Liver (tissue), 9 donors: ENCODE measurements around the gene PCGF2. TPM values are rescaled to one million over a fixed set of nuclear protein-coding genes. Genes with fewer than 3 reads are reported as not detected.

ENCODE experiments used
- DNase-seq: peaks from one replicate; pipeline ENCODE4 v3.0.0-alpha.2; 2017; ENCODE audit warnings: low spot score
- H3K27ac ChIP-seq, 2 donors: one replicate each; pipeline ENCODE4 v1.7.0; 2013; ENCODE audit warnings: inconsistent platforms in 2 of 2, low read length in 2 of 2, control low read depth in 1 of 2, low read depth in 1 of 2, mild to moderate bottlenecking in 1 of 2
- H3K27me3 ChIP-seq, 4 donors: one replicate each; pipeline versions ENCODE4 v1.6.1 to v1.7.0; 2013; ENCODE audit warnings: low read length in 3 of 4, inconsistent platforms in 1 of 4, mild to moderate bottlenecking in 1 of 4, moderate library complexity in 1 of 4; ENCODE audit not compliant: control insufficient read depth in 4 of 4, insufficient read depth in 4 of 4
- H3K36me3 ChIP-seq, 4 donors: one replicate each; pipeline versions ENCODE4 v1.6.1 to v1.7.0; 2013; ENCODE audit warnings: low read length in 3 of 4, mild to moderate bottlenecking in 3 of 4, low read depth in 1 of 4, moderate library complexity in 1 of 4; ENCODE audit not compliant: control insufficient read depth in 4 of 4, insufficient read depth in 3 of 4
- H3K4me1 ChIP-seq, 4 donors: one replicate each; pipeline versions ENCODE4 v1.6.1 to v1.7.0; 2013; ENCODE audit warnings: low read length in 3 of 4, mild to moderate bottlenecking in 3 of 4, moderate library complexity in 1 of 4; ENCODE audit not compliant: control insufficient read depth in 4 of 4, insufficient read depth in 4 of 4
- H3K4me3 ChIP-seq, 3 donors: one replicate each; pipeline versions ENCODE4 v1.6.1 to v1.7.0; 2013; ENCODE audit warnings: low read length in 3 of 3, control low read depth in 1 of 3, low read depth in 1 of 3, mild to moderate bottlenecking in 1 of 3
- H3K9ac ChIP-seq, 2 donors: one replicate each; pipeline ENCODE4 v1.7.0; 2013; ENCODE audit warnings: low read length in 2 of 2, mild to moderate bottlenecking in 2 of 2, moderate library complexity in 2 of 2, control low read depth in 1 of 2, low read depth in 1 of 2
- H3K9me3 ChIP-seq, 4 donors: one replicate each; pipeline versions ENCODE4 v1.6.1 to v1.7.0; 2013; ENCODE audit warnings: low read length in 3 of 4; ENCODE audit not compliant: control insufficient read depth in 4 of 4
- EGR1 ChIP-seq, 2 donors: IDR thresholded peaks; 2 replicates each; pipeline ENCODE4 v1.6.1; 2016 to 2018; ENCODE audit warnings: antibody characterized with exemption in 2 of 2, low read depth in 2 of 2
- FOXA1 ChIP-seq: IDR thresholded peaks from 2 replicates; pipeline ENCODE4 v1.6.1; 2016; ENCODE audit warnings: antibody characterized with exemption
- GABPA ChIP-seq, 2 donors: IDR thresholded peaks in 1 of 2; conservative IDR thresholded peaks in 1 of 2; 2 replicates each; pipeline ENCODE4 v1.6.1; 2016; ENCODE audit warnings: antibody characterized with exemption in 2 of 2, mild to moderate bottlenecking in 1 of 2, moderate library complexity in 1 of 2
- HNF4A ChIP-seq, 2 donors: conservative IDR thresholded peaks; 2 replicates each; pipeline ENCODE4 v1.6.1; 2016; ENCODE audit warnings: antibody characterized with exemption in 2 of 2, mild to moderate bottlenecking in 2 of 2
- HNF4G ChIP-seq: IDR thresholded peaks from 2 replicates; pipeline ENCODE4 v1.6.1; 2016; ENCODE audit warnings: antibody characterized with exemption
- JUND ChIP-seq, 2 donors: IDR thresholded peaks; 2 replicates each; pipeline ENCODE4 v1.6.1; 2016; ENCODE audit warnings: antibody characterized with exemption in 2 of 2
- RAD21 ChIP-seq, 2 donors: IDR thresholded peaks; 2 replicates each; pipeline ENCODE4 v1.6.1; 2016; ENCODE audit warnings: antibody characterized with exemption in 2 of 2, mild to moderate bottlenecking in 2 of 2
- RXRA ChIP-seq, 2 donors: IDR thresholded peaks; 2 replicates each; pipeline ENCODE4 v1.6.1; 2017 to 2018; ENCODE audit warnings: antibody characterized with exemption in 2 of 2, mild to moderate bottlenecking in 1 of 2
- SP1 ChIP-seq: IDR thresholded peaks from 2 replicates; pipeline ENCODE4 v1.6.1; 2018; ENCODE audit warnings: antibody characterized with exemption, mild to moderate bottlenecking
- TAF1 ChIP-seq: conservative IDR thresholded peaks from 2 replicates; pipeline ENCODE4 v1.6.1; 2016; ENCODE audit warnings: antibody characterized with exemption, mild to moderate bottlenecking
- WGBS: extraction: QIAGEN DNeasy Blood & Tissue Kit; methylation state at CpG from one replicate; pipeline ENCODE4 v1.1.7; 2013; 5-methylcytosine and 5-hydroxymethylcytosine counted together
- polyA plus RNA-seq, 2 donors: library from polyadenylated mRNA; stranded (reverse) in 1 of 2; unstranded in 1 of 2; fragments of 200-250 nt in 1 of 2; fragments of >200 nt in 1 of 2; fragmentation: Nextera tagmentation in 1 of 2; extraction: Ambion mirVana in 1 of 2; gene quantifications; one replicate each; pipeline versions ENCODE4 v1.2.1 to v1.2.3, GENCODE V29; 2013 to 2015
- total RNA-seq, 2 donors: library from RNA; depleted of rRNA; stranded (reverse); fragments of >200 nt; gene quantifications; one replicate each; pipeline ENCODE4 v1.2.3, GENCODE V29; 2014
- TF ChIP-seq, protein P1 (sequence below): IDR thresholded peaks from 2 replicates; pipeline ENCODE4 v1.6.1; 2016; ENCODE audit warnings: antibody characterized with exemption
- TF ChIP-seq, protein P2 (sequence below): IDR thresholded peaks from 2 replicates; pipeline ENCODE4 v1.6.1; 2016; ENCODE audit warnings: antibody characterized with exemption
- TF ChIP-seq, protein P3 (sequence below): IDR thresholded peaks from 2 replicates; pipeline ENCODE4 v1.6.1; 2016; ENCODE audit warnings: antibody characterized with exemption, mild to moderate bottlenecking
- TF ChIP-seq, protein P4 (sequence below): fragments of 150-350 bp; IDR thresholded peaks from 2 replicates; pipeline ENCODE4 v1.5.1; 2017; ENCODE audit warnings: improper control_type of control experiment, low read depth, low read length; ENCODE audit not compliant: missing input control
- TF ChIP-seq, protein P5 (sequence below): IDR thresholded peaks from 2 replicates; pipeline ENCODE4 v1.6.1; 2016; ENCODE audit warnings: antibody characterized with exemption
- donor health status: healthy.
- donor health status: healthy.
- donor health status: healthy.
- donor health status: healthy.
- donor health status: healthy.

PCGF2 gene
- total and polyA plus RNA-seq, 4 donors, result 1.2 to 3.2 (median 1.8) TPM

DNA sequence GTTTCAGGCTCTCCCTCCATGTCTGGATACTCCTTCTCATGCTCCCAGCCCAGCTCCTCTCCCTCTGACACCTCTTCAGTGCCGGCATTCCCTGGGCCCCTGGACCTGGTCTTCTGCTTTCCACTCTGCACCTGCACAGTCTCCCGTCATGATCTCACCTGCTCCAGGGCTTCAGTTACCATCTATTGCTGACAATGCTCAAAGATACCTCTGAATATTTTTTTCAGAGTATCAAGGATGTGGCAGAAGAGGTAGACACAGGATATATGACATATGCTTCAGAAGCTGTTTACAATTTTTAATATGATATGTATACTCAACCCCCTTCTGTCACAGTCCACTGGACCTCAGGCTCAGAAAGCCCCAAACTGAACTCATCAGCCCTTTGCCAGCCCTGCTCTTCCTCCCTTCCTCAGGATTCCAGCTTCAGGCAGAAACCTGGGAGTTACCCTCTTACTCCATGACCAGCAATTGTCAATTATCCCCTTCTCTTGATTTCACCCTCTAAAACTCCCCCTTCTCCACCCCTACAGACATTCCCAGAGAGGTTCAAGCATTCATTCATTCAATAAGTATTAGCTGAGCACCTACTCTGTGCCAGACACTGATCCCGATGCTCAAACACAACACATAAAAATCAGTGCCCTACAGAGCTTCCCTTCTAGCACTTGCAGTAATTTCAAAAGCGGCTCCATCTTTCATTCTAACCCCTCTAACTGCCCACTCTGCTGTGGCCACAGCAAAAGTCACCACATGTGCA lies 50.9 kb downstream of the PCGF2 start:
- H3K27ac ChIP-seq, result no peak overlapping the region
- no peak overlapping the region for H3K9ac ChIP-seq
- H3K4me3 ChIP-seq, result no peak overlapping the region
- H3K27me3 ChIP-seq, result no peaks in the 10 kb centered on the region
- peaks cover 4 to 24% (median 18%) of the 10 kb centered on the region in 4 donors for H3K4me1 ChIP-seq
- TF ChIP-seq JUND (IDR thresholded peaks at IDR 0.05) (no peak), SP1 (no peak), HNF4A (conservative IDR thresholded peaks at IDR 0.05) (no peak), RAD21 (IDR thresholded peaks at IDR 0.05) (no peak), GABPA (IDR thresholded peaks at IDR 0.05 in 1 of 2, conservative IDR thresholded peaks at IDR 0.05 in 1 of 2) (no peak), RXRA (IDR thresholded peaks at IDR 0.05) (no peak), FOXA1 (no peak), HNF4G (no peak), EGR1 (IDR thresholded peaks at IDR 0.05; ENCODE audit: low read depth in 2 of 2) (no peak), TAF1 (no peak)
- TF ChIP-seq, protein P1, sequence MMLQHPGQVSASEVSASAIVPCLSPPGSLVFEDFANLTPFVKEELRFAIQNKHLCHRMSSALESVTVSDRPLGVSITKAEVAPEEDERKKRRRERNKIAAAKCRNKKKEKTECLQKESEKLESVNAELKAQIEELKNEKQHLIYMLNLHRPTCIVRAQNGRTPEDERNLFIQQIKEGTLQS, result no peak
- TF ChIP-seq, protein P2, sequence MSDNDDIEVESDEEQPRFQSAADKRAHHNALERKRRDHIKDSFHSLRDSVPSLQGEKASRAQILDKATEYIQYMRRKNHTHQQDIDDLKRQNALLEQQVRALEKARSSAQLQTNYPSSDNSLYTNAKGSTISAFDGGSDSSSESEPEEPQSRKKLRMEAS, result no peak
- TF ChIP-seq, protein P3, sequence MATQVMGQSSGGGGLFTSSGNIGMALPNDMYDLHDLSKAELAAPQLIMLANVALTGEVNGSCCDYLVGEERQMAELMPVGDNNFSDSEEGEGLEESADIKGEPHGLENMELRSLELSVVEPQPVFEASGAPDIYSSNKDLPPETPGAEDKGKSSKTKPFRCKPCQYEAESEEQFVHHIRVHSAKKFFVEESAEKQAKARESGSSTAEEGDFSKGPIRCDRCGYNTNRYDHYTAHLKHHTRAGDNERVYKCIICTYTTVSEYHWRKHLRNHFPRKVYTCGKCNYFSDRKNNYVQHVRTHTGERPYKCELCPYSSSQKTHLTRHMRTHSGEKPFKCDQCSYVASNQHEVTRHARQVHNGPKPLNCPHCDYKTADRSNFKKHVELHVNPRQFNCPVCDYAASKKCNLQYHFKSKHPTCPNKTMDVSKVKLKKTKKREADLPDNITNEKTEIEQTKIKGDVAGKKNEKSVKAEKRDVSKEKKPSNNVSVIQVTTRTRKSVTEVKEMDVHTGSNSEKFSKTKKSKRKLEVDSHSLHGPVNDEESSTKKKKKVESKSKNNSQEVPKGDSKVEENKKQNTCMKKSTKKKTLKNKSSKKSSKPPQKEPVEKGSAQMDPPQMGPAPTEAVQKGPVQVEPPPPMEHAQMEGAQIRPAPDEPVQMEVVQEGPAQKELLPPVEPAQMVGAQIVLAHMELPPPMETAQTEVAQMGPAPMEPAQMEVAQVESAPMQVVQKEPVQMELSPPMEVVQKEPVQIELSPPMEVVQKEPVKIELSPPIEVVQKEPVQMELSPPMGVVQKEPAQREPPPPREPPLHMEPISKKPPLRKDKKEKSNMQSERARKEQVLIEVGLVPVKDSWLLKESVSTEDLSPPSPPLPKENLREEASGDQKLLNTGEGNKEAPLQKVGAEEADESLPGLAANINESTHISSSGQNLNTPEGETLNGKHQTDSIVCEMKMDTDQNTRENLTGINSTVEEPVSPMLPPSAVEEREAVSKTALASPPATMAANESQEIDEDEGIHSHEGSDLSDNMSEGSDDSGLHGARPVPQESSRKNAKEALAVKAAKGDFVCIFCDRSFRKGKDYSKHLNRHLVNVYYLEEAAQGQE, result no peak
- TF ChIP-seq, protein P4, sequence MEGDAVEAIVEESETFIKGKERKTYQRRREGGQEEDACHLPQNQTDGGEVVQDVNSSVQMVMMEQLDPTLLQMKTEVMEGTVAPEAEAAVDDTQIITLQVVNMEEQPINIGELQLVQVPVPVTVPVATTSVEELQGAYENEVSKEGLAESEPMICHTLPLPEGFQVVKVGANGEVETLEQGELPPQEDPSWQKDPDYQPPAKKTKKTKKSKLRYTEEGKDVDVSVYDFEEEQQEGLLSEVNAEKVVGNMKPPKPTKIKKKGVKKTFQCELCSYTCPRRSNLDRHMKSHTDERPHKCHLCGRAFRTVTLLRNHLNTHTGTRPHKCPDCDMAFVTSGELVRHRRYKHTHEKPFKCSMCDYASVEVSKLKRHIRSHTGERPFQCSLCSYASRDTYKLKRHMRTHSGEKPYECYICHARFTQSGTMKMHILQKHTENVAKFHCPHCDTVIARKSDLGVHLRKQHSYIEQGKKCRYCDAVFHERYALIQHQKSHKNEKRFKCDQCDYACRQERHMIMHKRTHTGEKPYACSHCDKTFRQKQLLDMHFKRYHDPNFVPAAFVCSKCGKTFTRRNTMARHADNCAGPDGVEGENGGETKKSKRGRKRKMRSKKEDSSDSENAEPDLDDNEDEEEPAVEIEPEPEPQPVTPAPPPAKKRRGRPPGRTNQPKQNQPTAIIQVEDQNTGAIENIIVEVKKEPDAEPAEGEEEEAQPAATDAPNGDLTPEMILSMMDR, result no peak
- TF ChIP-seq, protein P5, sequence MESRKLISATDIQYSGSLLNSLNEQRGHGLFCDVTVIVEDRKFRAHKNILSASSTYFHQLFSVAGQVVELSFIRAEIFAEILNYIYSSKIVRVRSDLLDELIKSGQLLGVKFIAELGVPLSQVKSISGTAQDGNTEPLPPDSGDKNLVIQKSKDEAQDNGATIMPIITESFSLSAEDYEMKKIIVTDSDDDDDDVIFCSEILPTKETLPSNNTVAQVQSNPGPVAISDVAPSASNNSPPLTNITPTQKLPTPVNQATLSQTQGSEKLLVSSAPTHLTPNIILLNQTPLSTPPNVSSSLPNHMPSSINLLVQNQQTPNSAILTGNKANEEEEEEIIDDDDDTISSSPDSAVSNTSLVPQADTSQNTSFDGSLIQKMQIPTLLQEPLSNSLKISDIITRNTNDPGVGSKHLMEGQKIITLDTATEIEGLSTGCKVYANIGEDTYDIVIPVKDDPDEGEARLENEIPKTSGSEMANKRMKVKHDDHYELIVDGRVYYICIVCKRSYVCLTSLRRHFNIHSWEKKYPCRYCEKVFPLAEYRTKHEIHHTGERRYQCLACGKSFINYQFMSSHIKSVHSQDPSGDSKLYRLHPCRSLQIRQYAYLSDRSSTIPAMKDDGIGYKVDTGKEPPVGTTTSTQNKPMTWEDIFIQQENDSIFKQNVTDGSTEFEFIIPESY, result no peak
- H3K36me3 ChIP-seq, result no peaks in the 10 kb centered on the region
- no peak for DNase-seq
- whole genome bisulfite sequencing, result 84% methylated on average over 4 of the region's 4 CpGs
- no peaks in the 10 kb centered on the region for H3K9me3 ChIP-seq
